HL-60 (cell line): Measurements from ENCODE around the gene SLC38A9.

Source experiments
- GABPA ChIP-seq: IDR thresholded peaks from 2 replicates; pipeline ENCODE4 v1.6.1; 2012; ENCODE audit warnings: low read depth
- POLR2AphosphoS5 ChIP-seq: IDR thresholded peaks from 2 replicates; pipeline ENCODE4 v1.6.1; 2012; ENCODE audit warnings: low read depth
- SPI1 ChIP-seq: IDR thresholded peaks from 2 replicates; pipeline ENCODE4 v1.6.1; 2012; ENCODE audit warnings: low read depth, mild to moderate bottlenecking, borderline replicate concordance
- TF ChIP-seq, protein P1 (sequence below): IDR thresholded peaks from one replicate; pipeline ENCODE4 v1.5.1; 2011; ENCODE audit warnings: low read length, control low read depth, inconsistent platforms; ENCODE audit not compliant: insufficient read depth
- TF ChIP-seq, protein P2 (sequence below): IDR thresholded peaks from 2 replicates; pipeline ENCODE4 v1.6.1; 2012; ENCODE audit warnings: low read depth; ENCODE audit not compliant: insufficient replicate concordance

DNA sequence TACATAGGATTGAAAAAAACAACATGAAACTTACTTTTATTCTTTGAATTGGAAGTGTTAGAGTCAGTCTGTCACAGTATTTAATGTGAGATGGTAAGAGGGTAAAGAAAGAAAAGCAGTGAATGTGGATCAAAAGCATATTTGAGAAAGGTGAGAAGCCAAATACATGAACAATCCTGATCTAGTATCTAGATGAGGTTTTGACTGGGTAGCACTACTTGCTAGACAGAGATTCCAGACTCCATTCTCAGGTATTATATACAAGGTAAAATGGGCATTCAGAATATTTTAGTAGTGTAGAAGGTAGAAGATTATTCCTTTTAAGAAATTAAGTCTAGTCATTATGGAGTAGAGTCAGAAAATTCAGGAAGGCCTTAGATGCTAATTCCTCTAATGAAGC, 62.2 kb downstream of the SLC38A9 start:
- TF ChIP-seq, protein P1, sequence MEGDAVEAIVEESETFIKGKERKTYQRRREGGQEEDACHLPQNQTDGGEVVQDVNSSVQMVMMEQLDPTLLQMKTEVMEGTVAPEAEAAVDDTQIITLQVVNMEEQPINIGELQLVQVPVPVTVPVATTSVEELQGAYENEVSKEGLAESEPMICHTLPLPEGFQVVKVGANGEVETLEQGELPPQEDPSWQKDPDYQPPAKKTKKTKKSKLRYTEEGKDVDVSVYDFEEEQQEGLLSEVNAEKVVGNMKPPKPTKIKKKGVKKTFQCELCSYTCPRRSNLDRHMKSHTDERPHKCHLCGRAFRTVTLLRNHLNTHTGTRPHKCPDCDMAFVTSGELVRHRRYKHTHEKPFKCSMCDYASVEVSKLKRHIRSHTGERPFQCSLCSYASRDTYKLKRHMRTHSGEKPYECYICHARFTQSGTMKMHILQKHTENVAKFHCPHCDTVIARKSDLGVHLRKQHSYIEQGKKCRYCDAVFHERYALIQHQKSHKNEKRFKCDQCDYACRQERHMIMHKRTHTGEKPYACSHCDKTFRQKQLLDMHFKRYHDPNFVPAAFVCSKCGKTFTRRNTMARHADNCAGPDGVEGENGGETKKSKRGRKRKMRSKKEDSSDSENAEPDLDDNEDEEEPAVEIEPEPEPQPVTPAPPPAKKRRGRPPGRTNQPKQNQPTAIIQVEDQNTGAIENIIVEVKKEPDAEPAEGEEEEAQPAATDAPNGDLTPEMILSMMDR = no peak
- TF ChIP-seq GABPA (no peak), POLR2AphosphoS5 (no peak), SPI1 (no peak)
- TF ChIP-seq, protein P2, sequence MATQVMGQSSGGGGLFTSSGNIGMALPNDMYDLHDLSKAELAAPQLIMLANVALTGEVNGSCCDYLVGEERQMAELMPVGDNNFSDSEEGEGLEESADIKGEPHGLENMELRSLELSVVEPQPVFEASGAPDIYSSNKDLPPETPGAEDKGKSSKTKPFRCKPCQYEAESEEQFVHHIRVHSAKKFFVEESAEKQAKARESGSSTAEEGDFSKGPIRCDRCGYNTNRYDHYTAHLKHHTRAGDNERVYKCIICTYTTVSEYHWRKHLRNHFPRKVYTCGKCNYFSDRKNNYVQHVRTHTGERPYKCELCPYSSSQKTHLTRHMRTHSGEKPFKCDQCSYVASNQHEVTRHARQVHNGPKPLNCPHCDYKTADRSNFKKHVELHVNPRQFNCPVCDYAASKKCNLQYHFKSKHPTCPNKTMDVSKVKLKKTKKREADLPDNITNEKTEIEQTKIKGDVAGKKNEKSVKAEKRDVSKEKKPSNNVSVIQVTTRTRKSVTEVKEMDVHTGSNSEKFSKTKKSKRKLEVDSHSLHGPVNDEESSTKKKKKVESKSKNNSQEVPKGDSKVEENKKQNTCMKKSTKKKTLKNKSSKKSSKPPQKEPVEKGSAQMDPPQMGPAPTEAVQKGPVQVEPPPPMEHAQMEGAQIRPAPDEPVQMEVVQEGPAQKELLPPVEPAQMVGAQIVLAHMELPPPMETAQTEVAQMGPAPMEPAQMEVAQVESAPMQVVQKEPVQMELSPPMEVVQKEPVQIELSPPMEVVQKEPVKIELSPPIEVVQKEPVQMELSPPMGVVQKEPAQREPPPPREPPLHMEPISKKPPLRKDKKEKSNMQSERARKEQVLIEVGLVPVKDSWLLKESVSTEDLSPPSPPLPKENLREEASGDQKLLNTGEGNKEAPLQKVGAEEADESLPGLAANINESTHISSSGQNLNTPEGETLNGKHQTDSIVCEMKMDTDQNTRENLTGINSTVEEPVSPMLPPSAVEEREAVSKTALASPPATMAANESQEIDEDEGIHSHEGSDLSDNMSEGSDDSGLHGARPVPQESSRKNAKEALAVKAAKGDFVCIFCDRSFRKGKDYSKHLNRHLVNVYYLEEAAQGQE = no peak
